Duodenal mucosa (tissue), 2 donors: Measurements from ENCODE around the gene ADARB2.

Source experiments
- H3K27ac ChIP-seq: one replicate; pipeline ENCODE4 v1.7.0; 2013; ENCODE audit warnings: low read depth, low read length
- H3K27me3 ChIP-seq, 2 donors: one replicate each; pipeline ENCODE4 v1.7.0; 2013; ENCODE audit warnings: low read length in 2 of 2, control low read depth in 1 of 2; ENCODE audit not compliant: insufficient read depth in 2 of 2, control insufficient read depth in 1 of 2
- H3K36me3 ChIP-seq, 2 donors: one replicate each; pipeline ENCODE4 v1.7.0; 2013; ENCODE audit warnings: low read length in 2 of 2, control low read depth in 1 of 2; ENCODE audit not compliant: insufficient read depth in 2 of 2, control insufficient read depth in 1 of 2
- H3K4me1 ChIP-seq, 2 donors: one replicate each; pipeline ENCODE4 v1.7.0; 2013; ENCODE audit warnings: low read length in 2 of 2, control low read depth in 1 of 2; ENCODE audit not compliant: insufficient read depth in 2 of 2, control insufficient read depth in 1 of 2
- H3K4me3 ChIP-seq, 2 donors: one replicate each; pipeline ENCODE4 v1.7.0; 2013; ENCODE audit warnings: low read length in 2 of 2, low read depth in 1 of 2
- H3K9ac ChIP-seq, 2 donors: one replicate each; pipeline ENCODE4 v1.7.0; 2013; ENCODE audit warnings: low read length in 2 of 2, low read depth in 1 of 2
- H3K9me3 ChIP-seq, 2 donors: one replicate each; pipeline ENCODE4 v1.7.0; 2013; ENCODE audit warnings: low read length in 2 of 2, control low read depth in 1 of 2; ENCODE audit not compliant: control insufficient read depth in 1 of 2

ADARB2 gene

GRCh38 chr10:1381339-1381738 is 356.0 kb downstream of the ADARB2 start:
- peaks cover 15% of the 10 kb centered on the region in 2 donors for H3K27me3 ChIP-seq
- H3K4me3 ChIP-seq: no peak overlapping the region
- no peaks in the 10 kb centered on the region for H3K4me1 ChIP-seq
- no peak overlapping the region for H3K27ac ChIP-seq
- no peak overlapping the region for H3K9ac ChIP-seq
- no peaks in the 10 kb centered on the region for H3K36me3 ChIP-seq
- H3K9me3 ChIP-seq: no peaks in the 10 kb centered on the region

DNA sequence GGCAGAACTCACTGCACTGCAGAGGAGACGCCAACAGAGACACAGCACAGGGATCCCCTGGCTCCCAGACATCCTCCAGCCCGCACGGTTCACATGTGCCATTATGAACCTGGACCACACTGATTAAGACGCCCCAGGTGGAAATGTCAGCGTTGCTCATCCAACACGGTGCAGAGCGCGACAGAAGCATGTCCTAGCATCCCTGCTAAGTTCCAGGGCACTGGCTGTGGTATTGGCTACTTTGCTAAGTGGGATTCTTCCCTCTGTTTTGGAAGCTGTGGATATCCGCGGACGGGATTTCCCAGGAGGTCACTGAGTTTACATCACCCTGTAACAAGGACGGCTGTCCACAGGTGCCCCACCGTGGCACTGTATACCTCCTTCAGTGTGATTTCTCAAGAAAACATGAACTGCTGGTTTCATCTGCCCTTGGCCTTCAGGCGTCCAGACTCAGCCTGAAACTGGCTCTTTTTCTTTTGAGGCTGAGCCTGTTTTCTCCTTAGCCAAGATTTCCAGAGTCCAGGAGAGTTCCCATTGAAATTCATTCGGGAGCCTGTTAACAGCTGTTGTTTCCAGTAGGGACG is 357.1 kb downstream of the ADARB2 start:
- Histone ChIP-seq H3K9ac (no peak overlapping the region), H3K9me3 (no peaks in the 10 kb centered on the region), H3K27me3 (peaks cover 15% of the 10 kb centered on the region in 2 donors), H3K4me1 (no peaks in the 10 kb centered on the region), H3K27ac (no peak overlapping the region), H3K4me3 (no peak overlapping the region), H3K36me3 (no peaks in the 10 kb centered on the region)

- Histone ChIP-seq H3K27ac (no peak overlapping the region), H3K36me3 (no peaks in the 10 kb centered on the region), H3K9ac (no peak overlapping the region), H3K9me3 (no peaks in the 10 kb centered on the region), H3K4me3 (no peak overlapping the region), H3K27me3 (peaks cover 12 to 15% of the 10 kb centered on the region in 2 donors), H3K4me1 (no peaks in the 10 kb centered on the region)
Observed at GRCh38 chr10:1379601-1380000, 357.7 kb downstream of the ADARB2 start.

DNA sequence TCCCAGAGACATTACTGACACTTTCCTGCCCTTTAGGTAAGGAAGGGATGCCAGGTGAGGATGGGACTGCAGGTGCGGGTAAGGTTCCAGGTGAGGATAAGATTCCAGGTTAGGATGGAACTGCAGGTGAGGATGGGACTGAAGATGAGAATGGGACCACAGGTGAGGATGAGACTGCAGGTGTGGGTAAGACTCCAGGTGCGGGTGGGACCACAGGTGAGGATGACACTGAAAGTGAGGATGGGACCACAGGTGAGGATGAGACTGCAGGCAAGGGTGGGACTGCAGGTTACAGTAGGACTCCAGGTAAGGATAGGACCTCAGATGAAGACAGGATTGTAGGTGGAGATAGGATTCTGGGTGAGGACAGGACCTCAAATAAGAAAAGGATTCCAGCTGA is 358.9 kb downstream of the ADARB2 start:
- H3K27ac ChIP-seq: no peak overlapping the region
- peaks cover 6 to 15% of the 10 kb centered on the region in 2 donors for H3K27me3 ChIP-seq
- no peaks in the 10 kb centered on the region for H3K9me3 ChIP-seq
- H3K4me1 ChIP-seq: no peaks in the 10 kb centered on the region
- H3K9ac ChIP-seq: no peak overlapping the region
- no peaks in the 10 kb centered on the region for H3K36me3 ChIP-seq
- H3K4me3 ChIP-seq: no peak overlapping the region

GRCh38 chr10:1377740-1378397 is 359.5 kb downstream of the ADARB2 start:
- Histone ChIP-seq H3K9ac (no peak overlapping the region), H3K4me3 (no peak overlapping the region), H3K27ac (no peak overlapping the region), H3K9me3 (no peaks in the 10 kb centered on the region), H3K4me1 (no peaks in the 10 kb centered on the region), H3K36me3 (no peaks in the 10 kb centered on the region), H3K27me3 (peaks cover 4 to 12% of the 10 kb centered on the region in 2 donors)

- H3K36me3 ChIP-seq: no peaks in the 10 kb centered on the region
- H3K27me3 ChIP-seq: peaks cover 4 to 12% of the 10 kb centered on the region in 2 donors
- H3K9ac ChIP-seq: no peak overlapping the region
- H3K4me3 ChIP-seq: no peak overlapping the region
- H3K4me1 ChIP-seq: no peaks in the 10 kb centered on the region
- H3K9me3 ChIP-seq: no peaks in the 10 kb centered on the region
- no peak overlapping the region for H3K27ac ChIP-seq
Observed at GRCh38 chr10:1377231-1377630, 360.1 kb downstream of the ADARB2 start.

- H3K27me3 ChIP-seq: peaks cover 4 to 8% of the 10 kb centered on the region in 2 donors
- H3K27ac ChIP-seq: no peak overlapping the region
- no peaks in the 10 kb centered on the region for H3K4me1 ChIP-seq
Observed at GRCh38 chr10:1376384-1376945, 360.9 kb downstream of the ADARB2 start.

GRCh38 chr10:1375346-1376170 is 361.8 kb downstream of the ADARB2 start:
- Histone ChIP-seq H3K4me3 (no peak overlapping the region), H3K27me3 (peaks cover 4 to 7% of the 10 kb centered on the region in 2 donors), H3K27ac (no peak overlapping the region)

More at GRCh38 chr10:1376384-1376945, 360.9 kb downstream of the ADARB2 start:
- no peaks in the 10 kb centered on the region for H3K9me3 ChIP-seq
- no peaks in the 10 kb centered on the region for H3K36me3 ChIP-seq
- H3K9ac ChIP-seq: no peak overlapping the region
- no peak overlapping the region for H3K4me3 ChIP-seq

DNA sequence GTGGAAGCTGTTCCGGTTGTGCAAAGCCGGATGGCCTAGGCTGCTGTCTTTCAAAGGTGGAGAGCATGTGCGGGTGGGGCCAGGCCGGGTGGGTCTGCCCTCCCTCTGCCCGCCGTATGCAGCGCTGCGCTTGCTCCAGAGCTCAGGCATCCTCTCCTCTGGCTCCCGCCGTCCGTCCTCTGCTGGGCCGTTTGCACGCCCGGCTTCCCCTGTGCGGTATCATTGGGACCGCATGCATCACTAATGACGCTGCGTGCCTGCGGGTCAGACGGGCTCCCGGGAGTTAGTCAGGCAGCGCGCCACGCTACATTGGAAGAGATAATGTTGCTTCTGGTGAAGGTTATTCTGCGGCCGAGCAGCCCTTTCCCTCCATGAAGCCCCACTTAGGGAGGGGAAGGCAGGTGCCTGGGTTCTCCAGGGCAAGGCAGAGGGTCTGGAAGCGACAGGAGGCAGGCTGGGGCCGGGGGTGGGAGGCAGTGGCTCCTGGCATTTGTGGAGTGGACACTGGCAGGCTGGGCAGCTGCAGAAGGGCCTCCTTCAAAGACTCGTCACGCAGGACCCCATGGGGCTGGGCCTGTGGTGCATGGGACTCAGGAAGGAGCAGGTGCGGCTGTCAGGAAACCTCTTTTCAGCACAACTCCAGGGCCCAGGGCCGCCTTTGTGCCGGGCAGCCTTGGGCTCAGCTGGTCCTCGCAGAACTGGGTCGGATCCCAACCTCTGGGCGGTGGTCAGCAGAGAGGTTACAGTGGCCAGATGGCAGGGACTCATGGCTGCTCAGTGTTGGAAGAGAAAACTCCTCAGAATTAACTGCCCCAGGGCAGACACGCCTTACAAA is 362.6 kb downstream of the ADARB2 start:
- Histone ChIP-seq H3K27ac (no peak overlapping the region), H3K4me1 (no peaks in the 10 kb centered on the region), H3K27me3 (peaks cover 0 to 3% of the 10 kb centered on the region in 2 donors), H3K4me3 (no peak overlapping the region), H3K9me3 (no peaks in the 10 kb centered on the region), H3K36me3 (no peaks in the 10 kb centered on the region), H3K9ac (no peak overlapping the region)

More at GRCh38 chr10:1375346-1376170, 361.8 kb downstream of the ADARB2 start:
- Histone ChIP-seq H3K36me3 (no peaks in the 10 kb centered on the region), H3K9me3 (no peaks in the 10 kb centered on the region), H3K4me1 (no peaks in the 10 kb centered on the region), H3K9ac (no peak overlapping the region)
